A673 (cell line): Measurements from ENCODE around the gene AMDHD1. TPM values are rescaled to one million over a fixed set of nuclear protein-coding genes. Genes with fewer than 3 reads are reported as not detected.

ENCODE experiments used
- BruUV-seq: library from RNA; stranded (reverse); fragments of 400-500 nt; replicated peaks from 2 replicates; lab custom pipeline; 2021; lab: Mats Ljungman, UMichigan
- CTCF ChIA-PET: fragments of 300-600 bp; sonication (Branson Sonifier 250); formaldehyde crosslinking; loops from one replicate; lab custom pipeline; 2022; ENCODE audit warnings: antibody characterized with exemption; lab: Charles Lee
- POLR2A ChIA-PET: fragments of 300-600 bp; sonication (Branson Sonifier 250); formaldehyde crosslinking; loops from one replicate; lab custom pipeline; 2022; ENCODE audit warnings: antibody characterized with exemption; ENCODE audit not compliant: low non-redundant PET; lab: Charles Lee
- DNase-seq: peaks from one replicate; pipeline ENCODE4 v3.0.0-alpha.2; 2015; ENCODE audit warnings: low spot score
- H3K27ac ChIP-seq: fragments of 200-600 bp; sonication (generic); 2 replicates; pipeline ENCODE4 v1.5.1; 2016; ENCODE audit warnings: mixed run types, low read depth, mild to moderate bottlenecking, mixed read lengths, antibody characterized with exemption, low read length; ENCODE audit not compliant: poor library complexity, severe bottlenecking
- H3K27me3 ChIP-seq: fragments of 200-600 bp; sonication (generic); replicated peaks from 2 replicates; pipeline ENCODE4 v1.6.1; 2017; ENCODE audit warnings: mixed run types, low read depth, mild to moderate bottlenecking, mixed read lengths, antibody characterized with exemption, low read length; ENCODE audit not compliant: insufficient read depth, poor library complexity
- H3K36me3 ChIP-seq: fragments of 200-600 bp; sonication (generic); 2 replicates; pipeline ENCODE4 v1.6.1; 2016; ENCODE audit warnings: mixed run types, mild to moderate bottlenecking, mixed read lengths, antibody characterized with exemption, low read length; ENCODE audit not compliant: insufficient read depth, poor library complexity, severe bottlenecking
- H3K4me1 ChIP-seq: fragments of 200-600 bp; sonication (generic); 2 replicates; pipeline ENCODE4 v1.6.1; 2017; ENCODE audit warnings: mixed run types, mild to moderate bottlenecking, mixed read lengths, antibody characterized with exemption, low read length; ENCODE audit not compliant: insufficient read depth, poor library complexity, severe bottlenecking
- H3K4me3 ChIP-seq: fragments of 200-600 bp; sonication (generic); 2 replicates; pipeline ENCODE4 v1.5.1; 2016; ENCODE audit warnings: low read depth, mixed run types, mild to moderate bottlenecking, mixed read lengths, low read length; ENCODE audit not compliant: poor library complexity, severe bottlenecking
- H3K9me3 ChIP-seq: fragments of 200-600 bp; sonication (generic); 2 replicates; pipeline ENCODE4 v1.6.1; 2016; ENCODE audit warnings: mixed run types, low read depth, mild to moderate bottlenecking, mixed read lengths, antibody characterized with exemption, low read length; ENCODE audit not compliant: poor library complexity, severe bottlenecking
- CTCF ChIP-seq: fragments of 300-800, 200-600 bp; sonication (generic); conservative IDR thresholded peaks from 2 replicates; pipeline ENCODE4 v1.5.1; 2017; ENCODE audit warnings: low read depth, mild to moderate bottlenecking, antibody characterized with exemption, low read length, moderate library complexity, mixed read lengths
- EZH2 ChIP-seq: fragments of 200-600 bp; sonication (generic); IDR thresholded peaks from 2 replicates; pipeline ENCODE4 v1.6.1; 2017; ENCODE audit warnings: borderline replicate concordance, low read depth, mild to moderate bottlenecking, mixed read lengths, antibody characterized with exemption, low read length; ENCODE audit not compliant: poor library complexity, severe bottlenecking
- intact Hi-C: fragments of 100-400 bp; cut with micrococcal nuclease; formaldehyde crosslinking; loops from one replicate; pipeline ENCODE4 v1.10.0; 2022; ENCODE audit not compliant: unreplicated experiment
- total RNA-seq: library from RNA; stranded (reverse); gene quantifications from 2 replicates; pipeline ENCODE4 v1.2.3, GENCODE V29; 2021

Gene AMDHD1
- total RNA-seq, 1 experiment from 2014 or later, result 1.1 TPM

GRCh38 chr12:95977764-95978305, 34.7 kb downstream of the AMDHD1 start:
- no TSS peak for BruUV-seq
- H3K9me3 ChIP-seq, result no peaks in the 10 kb centered on the region
- intact Hi-C loops, result no loop called here
- H3K27me3 ChIP-seq, result no peaks in the 10 kb centered on the region
- ChIA-PET POLR2A (no interaction called here), CTCF (no interaction called here)
- H3K4me3 ChIP-seq, result no peak overlapping the region
- H3K27ac ChIP-seq, result no peak overlapping the region
- TF ChIP-seq EZH2 (no peak), CTCF (no peak)
- DNase-seq, result no peak
- H3K36me3 ChIP-seq, result no peaks in the 10 kb centered on the region
- H3K4me1 ChIP-seq, result no peaks in the 10 kb centered on the region

GRCh38 chr12:95978351-95978750, 35.2 kb downstream of the AMDHD1 start:
- CTCF ChIA-PET, result no interaction called here

GRCh38 chr12:95978774-95979173, 35.6 kb downstream of the AMDHD1 start:
- H3K36me3 ChIP-seq, result no peaks in the 10 kb centered on the region
- no peak for TF ChIP-seq EZH2
- no peak for TF ChIP-seq CTCF
- ChIA-PET CTCF (no interaction called here), POLR2A (no interaction called here)
- intact Hi-C loops, result no loop called here
- BruUV-seq, result no TSS peak
- no peak overlapping the region for H3K4me3 ChIP-seq
- no peak for DNase-seq
- no peak overlapping the region for H3K27ac ChIP-seq
- H3K4me1 ChIP-seq, result no peaks in the 10 kb centered on the region
- H3K27me3 ChIP-seq, result no peaks in the 10 kb centered on the region
- H3K9me3 ChIP-seq, result no peaks in the 10 kb centered on the region

More at GRCh38 chr12:95978351-95978750, 35.2 kb downstream of the AMDHD1 start:
- no peak overlapping the region for H3K4me3 ChIP-seq
- intact Hi-C loops, result no loop called here
- H3K27me3 ChIP-seq, result no peaks in the 10 kb centered on the region
- no peaks in the 10 kb centered on the region for H3K9me3 ChIP-seq
- H3K4me1 ChIP-seq, result no peaks in the 10 kb centered on the region
- DNase-seq, result no peak
- BruUV-seq, result no TSS peak
- no peaks in the 10 kb centered on the region for H3K36me3 ChIP-seq
- POLR2A ChIA-PET, result no interaction called here
- no peak overlapping the region for H3K27ac ChIP-seq
- TF ChIP-seq EZH2 (no peak), CTCF (no peak)
